Lung (tissue), 12 donors: ENCODE data around the gene EPN2. TPM values are rescaled to one million over a fixed set of nuclear protein-coding genes. Genes with fewer than 3 reads are reported as not detected.
A peak's percentile ranks its signal among the peaks of the same experiment; 100 is the strongest.

Source experiments
- ATAC-seq: fragments of 200-7000 bp; cut with Tn5 transposase; one replicate; pipeline ENCODE4 v1.9.1; 2020; ENCODE audit warnings: moderate number of reproducible peaks; ENCODE audit not compliant: insufficient read depth, low FRiP score
- DNase-seq, 3 donors: peaks; one replicate each; pipeline ENCODE4 v3.0.0-alpha.2; 2013 to 2017
- H3K27ac ChIP-seq, 2 donors: one replicate each; pipeline ENCODE4 v1.5.1; 2013; ENCODE audit warnings: mild to moderate bottlenecking in 2 of 2, moderate library complexity in 2 of 2, control low read depth in 1 of 2, inconsistent platforms in 1 of 2, low read depth in 1 of 2, low read length in 1 of 2
- H3K27me3 ChIP-seq, 3 donors: one replicate each; pipeline ENCODE4 v1.5.1; 2013; ENCODE audit warnings: low read length in 2 of 3; ENCODE audit not compliant: control insufficient read depth in 3 of 3, insufficient read depth in 3 of 3
- H3K36me3 ChIP-seq, 4 donors: one replicate each; pipeline ENCODE4 v1.5.1; 2013; ENCODE audit warnings: low read length in 4 of 4, mild to moderate bottlenecking in 1 of 4, moderate library complexity in 1 of 4; ENCODE audit not compliant: control insufficient read depth in 4 of 4, insufficient read depth in 4 of 4
- H3K4me1 ChIP-seq, 5 donors: one replicate each; pipeline ENCODE4 v1.5.1; 2013; ENCODE audit warnings: low read length in 5 of 5, mild to moderate bottlenecking in 2 of 5, moderate library complexity in 1 of 5; ENCODE audit not compliant: control insufficient read depth in 5 of 5, insufficient read depth in 5 of 5
- H3K4me3 ChIP-seq: one replicate; pipeline ENCODE4 v1.5.1; 2013; ENCODE audit warnings: mild to moderate bottlenecking, control low read depth, moderate library complexity
- H3K9ac ChIP-seq, 2 donors: one replicate each; pipeline ENCODE4 v1.5.1; 2013; ENCODE audit warnings: low read length in 2 of 2, control low read depth in 1 of 2; ENCODE audit not compliant: insufficient read depth in 1 of 2
- H3K9me3 ChIP-seq, 4 donors: one replicate each; pipeline ENCODE4 v1.5.1; 2013; ENCODE audit warnings: low read length in 3 of 4, mild to moderate bottlenecking in 1 of 4, moderate library complexity in 1 of 4; ENCODE audit not compliant: control insufficient read depth in 4 of 4, insufficient read depth in 3 of 4
- WGBS, 2 donors: extraction: QIAGEN DNeasy Blood & Tissue Kit; methylation state at CpG; one replicate each; pipeline ENCODE4 v1.1.7; 2013; 5-methylcytosine and 5-hydroxymethylcytosine counted together
- polyA plus RNA-seq, 2 donors: library from polyadenylated mRNA; stranded (reverse); fragments of 200-250 nt; gene quantifications; one replicate each; pipeline ENCODE4 v1.2.1, GENCODE V29; 2013
- total RNA-seq, 2 donors: library from RNA; depleted of rRNA in 1 of 2; stranded (reverse); fragments of >200 nt in 1 of 2; gene quantifications; one replicate each; pipeline ENCODE4 v1.2.1, GENCODE V29; 2014 to 2021
- TF ChIP-seq, protein P1 (sequence below): IDR thresholded peaks from 2 replicates; pipeline ENCODE4 v1.5.1; 2012; ENCODE audit warnings: mild to moderate bottlenecking; ENCODE audit errors: control extremely low read depth, extremely low read depth
- donor health status: control.
- donor health status: control.
- donor health status: Bipolar disorder and iron deficiency.
- donor health status: healthy.
- donor health status: DM: yes; HTN: yes; CAD: no.

EPN2 gene
- total and polyA plus RNA-seq, 4 donors, result 16.7 to 73.7 (median 37.4) TPM

GRCh38 chr17:19311421-19312215 lies 74.5 kb downstream of the EPN2 start:
- TF ChIP-seq, protein P1, sequence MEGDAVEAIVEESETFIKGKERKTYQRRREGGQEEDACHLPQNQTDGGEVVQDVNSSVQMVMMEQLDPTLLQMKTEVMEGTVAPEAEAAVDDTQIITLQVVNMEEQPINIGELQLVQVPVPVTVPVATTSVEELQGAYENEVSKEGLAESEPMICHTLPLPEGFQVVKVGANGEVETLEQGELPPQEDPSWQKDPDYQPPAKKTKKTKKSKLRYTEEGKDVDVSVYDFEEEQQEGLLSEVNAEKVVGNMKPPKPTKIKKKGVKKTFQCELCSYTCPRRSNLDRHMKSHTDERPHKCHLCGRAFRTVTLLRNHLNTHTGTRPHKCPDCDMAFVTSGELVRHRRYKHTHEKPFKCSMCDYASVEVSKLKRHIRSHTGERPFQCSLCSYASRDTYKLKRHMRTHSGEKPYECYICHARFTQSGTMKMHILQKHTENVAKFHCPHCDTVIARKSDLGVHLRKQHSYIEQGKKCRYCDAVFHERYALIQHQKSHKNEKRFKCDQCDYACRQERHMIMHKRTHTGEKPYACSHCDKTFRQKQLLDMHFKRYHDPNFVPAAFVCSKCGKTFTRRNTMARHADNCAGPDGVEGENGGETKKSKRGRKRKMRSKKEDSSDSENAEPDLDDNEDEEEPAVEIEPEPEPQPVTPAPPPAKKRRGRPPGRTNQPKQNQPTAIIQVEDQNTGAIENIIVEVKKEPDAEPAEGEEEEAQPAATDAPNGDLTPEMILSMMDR, result no peak
- H3K9ac ChIP-seq, result no peak overlapping the region

GRCh38 chr17:19312406-19312805 lies 75.2 kb downstream of the EPN2 start:
- peaks cover 0 to 31% (median 24%) of the 10 kb centered on the region in 4 donors for H3K36me3 ChIP-seq
- no peaks in the 10 kb centered on the region for H3K9me3 ChIP-seq
- DNase-seq (no peak), ATAC-seq (no peak)
- no peaks in the 10 kb centered on the region for H3K27me3 ChIP-seq
- no peak overlapping the region for H3K9ac ChIP-seq
- WGBS, 2 donors, result 82 to 87% methylated on average over 7 of the region's 7 CpGs
- H3K4me3 ChIP-seq, result no peak overlapping the region
- H3K27ac ChIP-seq, result peak overlapping the region in 1 of 2 donors; percentile 72
- TF ChIP-seq, protein P1, result no peak
- H3K4me1 ChIP-seq, result peaks cover 0 to 14% (median 5%) of the 10 kb centered on the region in 5 donors

More at GRCh38 chr17:19311421-19312215, 74.5 kb downstream of the EPN2 start:
- H3K27me3 ChIP-seq, result no peaks in the 10 kb centered on the region
- H3K27ac ChIP-seq, result peak overlapping the region; percentile 51 to 72
- H3K9me3 ChIP-seq, result no peaks in the 10 kb centered on the region
- DNase-seq (peak in 1 of 3 donors; percentile 45), ATAC-seq (no peak)
- WGBS, 2 donors, result 45 to 59% methylated on average over 6 of the region's 6 CpGs
- H3K36me3 ChIP-seq, result peaks cover 0 to 31% (median 24%) of the 10 kb centered on the region in 4 donors
- H3K4me1 ChIP-seq, result peaks cover 0 to 12% (median 5%) of the 10 kb centered on the region in 5 donors
- no peak overlapping the region for H3K4me3 ChIP-seq

DNA sequence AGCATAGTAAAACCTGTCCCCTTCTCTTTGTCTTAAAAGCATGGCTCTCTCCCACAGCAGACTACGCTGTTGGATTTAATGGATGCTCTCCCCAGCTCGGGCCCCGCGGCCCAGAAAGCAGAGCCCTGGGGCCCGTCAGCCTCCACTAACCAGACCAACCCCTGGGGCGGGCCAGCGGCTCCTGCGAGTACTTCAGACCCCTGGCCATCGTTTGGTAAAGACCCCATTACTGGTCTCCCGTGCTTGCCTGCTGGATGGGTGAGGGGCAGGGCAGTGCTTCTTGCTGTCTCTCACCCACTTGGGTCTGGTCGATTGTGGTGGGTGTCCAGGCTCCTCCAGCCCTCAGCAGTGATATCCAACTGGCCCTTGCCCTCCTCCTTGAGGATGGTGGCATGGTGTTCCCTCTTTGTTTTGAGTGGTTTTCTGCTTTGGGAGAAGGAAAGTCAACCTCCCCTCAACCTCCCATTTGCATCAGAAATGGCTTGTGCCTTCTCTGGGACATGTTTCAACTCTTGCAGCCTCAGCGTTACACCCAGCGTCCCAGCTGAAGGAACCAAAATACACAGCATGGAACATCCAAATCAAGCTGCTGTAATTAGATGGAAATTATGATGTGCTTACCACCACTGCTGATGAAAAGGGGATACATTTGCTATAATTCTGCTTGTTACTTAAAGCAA lies 76.0 kb downstream of the EPN2 start:
- Histone ChIP-seq H3K4me3 (no peak overlapping the region), H3K27me3 (no peaks in the 10 kb centered on the region), H3K4me1 (peaks cover 0 to 13% (median 5%) of the 10 kb centered on the region in 5 donors), H3K9me3 (no peaks in the 10 kb centered on the region), H3K9ac (no peak overlapping the region), H3K27ac (peak overlapping the region in 1 of 2 donors; percentile 72), H3K36me3 (peaks cover 0 to 31% (median 26%) of the 10 kb centered on the region in 4 donors)
- WGBS, 2 donors, result 97% methylated on average over 13 of the region's 13 CpGs
- ATAC-seq, result no peak
- TF ChIP-seq, protein P1, result no peak
- no peak for DNase-seq
